BLaER1 treated with 17β-estradiol and CSF1 and Interleukin-3, amounts not matched to agents 10 nM and 100 nM (cell line): Measurements from ENCODE around the gene UNC119.

Experiments used
- H3K27ac ChIP-seq, 11 experiments: shearing (Covaris generic); formaldehyde crosslinking; 2 replicates each; pipeline ENCODE4 v1.8.1; 2022
- H3K27me3 ChIP-seq, 11 experiments: shearing (Covaris generic); formaldehyde crosslinking; 2 replicates each; pipeline ENCODE4 v1.8.1; 2022
- H3K36me3 ChIP-seq, 11 experiments: shearing (Covaris generic); formaldehyde crosslinking; 2 replicates each; pipeline ENCODE4 v1.8.1; 2022
- H3K4me1 ChIP-seq, 10 experiments: shearing (Covaris generic); formaldehyde crosslinking; 2 replicates each; pipeline ENCODE4 v1.8.1; 2022
- H3K4me2 ChIP-seq, 11 experiments: shearing (Covaris generic); formaldehyde crosslinking; 2 replicates each; pipeline ENCODE4 v1.8.1; 2022
- H3K4me3 ChIP-seq, 10 experiments: shearing (Covaris generic); formaldehyde crosslinking; 2 replicates each; pipeline ENCODE4 v1.8.1; 2022
- H3K9ac ChIP-seq, 11 experiments: shearing (Covaris generic); formaldehyde crosslinking; 2 replicates each; pipeline ENCODE4 v1.8.1; 2022
- H3K9me3 ChIP-seq, 11 experiments: shearing (Covaris generic); formaldehyde crosslinking; replicated peaks in 1 of 11; 2 replicates each; pipeline ENCODE4 v1.8.1; 2022
- H4K20me1 ChIP-seq, 11 experiments: shearing (Covaris generic); formaldehyde crosslinking; 2 replicates each; pipeline ENCODE4 v1.8.1; 2022
- Cebpa-rat ChIP-seq, 11 experiments: shearing (Covaris generic); IDR thresholded peaks; 2 replicates each; pipeline ENCODE4 v1.8.1; 2022

The UNC119 gene

GRCh38 chr17:28518132-28518531 is 34.3 kb downstream of the UNC119 start:
- no peaks in the 10 kb centered on the region for H3K36me3 ChIP-seq
- H3K27me3 ChIP-seq, result no peaks in the 10 kb centered on the region
- TF ChIP-seq Cebpa-rat (IDR thresholded peaks at IDR 0.05), result no peak
- peaks cover 0 to 18% (median 12%) of the 10 kb centered on the region in 11 experiments; a peak in 13 of 22 replicates for H3K9me3 ChIP-seq
- H3K9ac ChIP-seq, result no peak overlapping the region
- no peak overlapping the region for H3K4me3 ChIP-seq
- peak overlapping the region in 4 of 11 experiments; percentile 12 to 43 (median 20); a peak in 4 of 22 replicates for H3K27ac ChIP-seq
- H4K20me1 ChIP-seq, result no peaks in the 10 kb centered on the region
- peak overlapping the region; percentile 3 to 85 (median 77); a peak in 19 of 22 replicates for H3K4me2 ChIP-seq
- H3K4me1 ChIP-seq, result peaks cover 15 to 45% (median 42%) of the 10 kb centered on the region in 10 experiments

- Histone ChIP-seq H3K27ac (no peak overlapping the region), H4K20me1 (no peaks in the 10 kb centered on the region), H3K4me2 (no peak overlapping the region), H3K9me3 (peaks cover 0 to 18% (median 12%) of the 10 kb centered on the region in 11 experiments; a peak in 13 of 22 replicates), H3K4me3 (no peak overlapping the region), H3K9ac (no peak overlapping the region), H3K4me1 (peaks cover 19 to 31% (median 27%) of the 10 kb centered on the region in 10 experiments), H3K27me3 (no peaks in the 10 kb centered on the region), H3K36me3 (no peaks in the 10 kb centered on the region)
- no peak for TF ChIP-seq Cebpa-rat (IDR thresholded peaks at IDR 0.05)
Measured at GRCh38 chr17:28515518-28515917, 36.9 kb downstream of the UNC119 start.

DNA sequence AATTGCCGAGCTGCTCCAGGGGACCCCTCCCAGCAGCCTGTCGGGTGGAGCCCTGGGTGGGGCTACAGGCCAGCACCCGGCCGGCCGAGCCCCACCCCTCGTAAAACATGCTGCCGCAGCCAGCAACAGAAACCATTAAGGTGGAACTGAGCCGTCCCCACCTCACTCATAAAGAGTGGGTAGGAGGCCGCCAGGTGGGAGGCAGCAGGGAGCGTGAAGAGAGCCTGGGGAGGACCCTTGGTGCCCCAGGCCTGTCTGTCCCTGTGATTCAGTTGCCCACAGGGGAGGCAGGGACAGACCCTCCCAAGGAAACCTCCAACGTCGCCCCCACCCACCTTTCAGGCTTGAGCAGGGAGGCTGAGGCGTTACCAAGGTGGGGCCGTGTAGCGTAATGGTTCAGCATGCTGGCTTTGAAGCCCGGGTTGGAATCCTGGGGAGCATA is 37.8 kb downstream of the UNC119 start:
- H3K27me3 ChIP-seq, result no peaks in the 10 kb centered on the region
- H3K9me3 ChIP-seq, result peaks cover 0 to 18% (median 12%) of the 10 kb centered on the region in 11 experiments; a peak in 13 of 22 replicates
- TF ChIP-seq Cebpa-rat (IDR thresholded peaks at IDR 0.05), result no peak
- H3K27ac ChIP-seq, result no peak overlapping the region
- H3K4me3 ChIP-seq, result no peak overlapping the region
- H3K4me2 ChIP-seq, result no peak overlapping the region
- peaks cover 17 to 34% (median 24%) of the 10 kb centered on the region in 10 experiments for H3K4me1 ChIP-seq
- H3K36me3 ChIP-seq, result no peaks in the 10 kb centered on the region
- H4K20me1 ChIP-seq, result no peaks in the 10 kb centered on the region
- H3K9ac ChIP-seq, result no peak overlapping the region

DNA sequence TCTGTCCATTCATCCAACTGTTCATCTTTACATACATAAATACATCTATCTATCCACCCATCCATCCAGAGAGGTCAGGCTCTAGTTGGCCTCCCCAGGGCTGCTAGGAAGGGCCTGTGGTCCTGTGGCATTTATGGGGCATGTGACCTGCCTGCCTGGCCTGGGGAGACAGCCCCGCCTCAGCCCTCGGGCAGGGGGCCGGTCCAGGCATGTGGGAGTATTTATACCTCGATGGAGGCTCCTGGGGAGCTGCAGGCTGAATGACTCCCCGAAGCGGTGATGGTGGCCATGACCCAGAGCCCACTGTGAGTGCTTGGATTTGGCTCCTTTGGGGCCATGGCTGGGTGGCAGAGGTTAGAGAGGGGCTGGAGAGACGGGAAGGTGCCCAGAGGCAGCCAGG is 38.9 kb downstream of the UNC119 start:
- no peak overlapping the region for H3K9ac ChIP-seq
- peaks cover 6 to 34% (median 22%) of the 10 kb centered on the region in 10 experiments for H3K4me1 ChIP-seq
- peaks cover 0 to 18% (median 12%) of the 10 kb centered on the region in 11 experiments; a peak in 13 of 22 replicates for H3K9me3 ChIP-seq
- H3K4me3 ChIP-seq, result no peak overlapping the region
- no peaks in the 10 kb centered on the region for H4K20me1 ChIP-seq
- no peak overlapping the region for H3K27ac ChIP-seq
- H3K4me2 ChIP-seq, result no peak overlapping the region
- peaks cover 0 to 2% (median 0%) of the 10 kb centered on the region in 11 experiments; a peak in 5 of 22 replicates for H3K27me3 ChIP-seq
- H3K36me3 ChIP-seq, result no peaks in the 10 kb centered on the region
- TF ChIP-seq Cebpa-rat (IDR thresholded peaks at IDR 0.05), result no peak

DNA sequence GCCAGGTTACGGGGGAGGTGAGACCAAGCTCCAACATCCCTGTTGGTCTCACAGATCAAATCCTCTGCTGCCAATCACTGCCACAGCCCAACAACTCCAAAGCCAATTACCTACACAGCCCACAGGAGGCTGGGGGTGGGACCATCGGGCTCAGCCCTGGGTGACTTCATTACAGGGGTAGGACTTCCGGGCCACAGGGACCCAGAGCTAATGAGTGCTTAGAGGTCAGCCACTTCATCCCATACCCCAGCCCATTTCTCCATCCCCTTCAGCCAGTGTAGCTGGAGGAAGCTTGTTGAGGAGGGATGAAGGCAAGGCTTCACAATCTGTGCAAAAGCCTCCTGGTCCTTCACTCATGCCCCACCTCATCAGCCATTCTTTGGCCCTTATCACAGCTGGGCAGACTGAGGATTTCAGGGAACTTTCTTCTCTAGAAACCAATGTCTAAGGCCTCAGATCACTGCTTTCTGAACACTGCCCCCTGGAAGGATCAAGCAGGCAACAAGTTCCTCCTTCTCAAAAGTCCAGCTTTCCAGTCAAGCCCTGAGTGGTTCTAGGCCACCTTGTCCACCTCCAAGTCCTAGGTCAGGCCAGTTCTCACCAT is 40.5 kb downstream of the UNC119 start:
- H3K27me3 ChIP-seq, result peaks cover 0 to 15% (median 8%) of the 10 kb centered on the region in 11 experiments; a peak in 13 of 22 replicates
- no peaks in the 10 kb centered on the region for H4K20me1 ChIP-seq
- H3K4me1 ChIP-seq, result peaks cover 0 to 46% (median 19%) of the 10 kb centered on the region in 10 experiments; a peak in 15 of 20 replicates

GRCh38 chr17:28509789-28510188 is 42.6 kb downstream of the UNC119 start:
- H3K36me3 ChIP-seq, result no peaks in the 10 kb centered on the region
- TF ChIP-seq Cebpa-rat (IDR thresholded peaks at IDR 0.05), result no peak
- H3K9ac ChIP-seq, result no peak overlapping the region
- peak overlapping the region in 7 of 11 experiments; percentile 18 to 84 (median 66); a peak in 10 of 22 replicates for H3K4me2 ChIP-seq
- no peaks in the 10 kb centered on the region for H3K9me3 ChIP-seq
- H3K27ac ChIP-seq, result no peak overlapping the region
- H3K4me1 ChIP-seq, result peaks cover 0 to 48% (median 19%) of the 10 kb centered on the region in 10 experiments; a peak in 15 of 20 replicates
- H3K4me3 ChIP-seq, result no peak overlapping the region
- no peaks in the 10 kb centered on the region for H4K20me1 ChIP-seq
- H3K27me3 ChIP-seq, result peaks cover 0 to 18% (median 8%) of the 10 kb centered on the region in 11 experiments; a peak in 13 of 22 replicates

More for the DNA sequence above, 40.5 kb downstream of the UNC119 start:
- peak overlapping the region in 1 of 11 experiments; percentile 11; a peak in 1 of 22 replicates for H3K4me2 ChIP-seq
- H3K4me3 ChIP-seq, result no peak overlapping the region
- H3K27ac ChIP-seq, result no peak overlapping the region
- H3K9ac ChIP-seq, result no peak overlapping the region
- peaks cover 0 to 15% (median 12%) of the 10 kb centered on the region in 11 experiments; a peak in 13 of 22 replicates for H3K9me3 ChIP-seq
- no peak for TF ChIP-seq Cebpa-rat (IDR thresholded peaks at IDR 0.05)
- H3K36me3 ChIP-seq, result no peaks in the 10 kb centered on the region

GRCh38 chr17:28508211-28508724 is 44.2 kb downstream of the UNC119 start:
- H3K4me1 ChIP-seq, result peaks cover 0 to 48% (median 19%) of the 10 kb centered on the region in 10 experiments; a peak in 15 of 20 replicates
- TF ChIP-seq Cebpa-rat (IDR thresholded peaks at IDR 0.05), result no peak
- peaks cover 0 to 18% (median 8%) of the 10 kb centered on the region in 11 experiments; a peak in 13 of 22 replicates for H3K27me3 ChIP-seq
- H3K9ac ChIP-seq, result no peak overlapping the region
- no peak overlapping the region for H3K27ac ChIP-seq
- no peak overlapping the region for H3K4me3 ChIP-seq
- H4K20me1 ChIP-seq, result no peaks in the 10 kb centered on the region
- peak overlapping the region in 8 of 11 experiments; percentile 10 to 72 (median 39); a peak in 12 of 22 replicates for H3K4me2 ChIP-seq
- H3K36me3 ChIP-seq, result no peaks in the 10 kb centered on the region
- no peaks in the 10 kb centered on the region for H3K9me3 ChIP-seq

DNA sequence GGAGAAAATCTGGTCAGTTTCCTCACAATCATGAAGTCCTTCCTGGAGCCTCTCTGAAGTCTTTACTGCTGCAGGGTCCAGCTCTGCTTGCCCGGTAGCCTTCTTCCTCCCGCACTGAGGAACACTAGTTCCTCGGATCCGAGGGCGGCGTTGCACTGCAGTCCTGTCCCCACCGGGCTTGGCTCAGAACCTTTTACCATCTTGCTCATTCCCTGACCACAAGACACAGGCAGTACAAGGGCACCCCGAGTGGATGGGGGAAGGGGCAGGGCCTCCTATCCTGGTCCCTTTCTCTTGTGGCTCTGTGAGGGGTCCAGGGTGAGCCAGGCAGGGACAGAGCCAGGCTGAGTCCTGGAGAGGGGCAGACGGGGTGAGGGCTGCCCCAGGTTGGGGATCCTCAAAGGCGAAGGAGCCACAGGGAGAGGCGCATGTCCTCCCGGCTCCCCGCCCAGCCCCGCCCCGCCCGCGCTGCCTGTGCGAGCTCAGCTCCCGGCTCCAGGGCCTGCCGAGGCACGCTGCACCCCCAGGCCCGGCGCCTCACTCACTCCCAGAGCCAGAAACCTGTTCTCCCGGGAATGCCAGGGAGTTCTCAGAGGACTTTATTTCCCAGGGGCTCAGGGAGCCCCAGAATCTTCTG is 44.7 kb downstream of the UNC119 start:
- no peak overlapping the region for H3K4me3 ChIP-seq
- peaks cover 2 to 48% (median 19%) of the 10 kb centered on the region in 10 experiments; a peak in 16 of 20 replicates for H3K4me1 ChIP-seq
- H3K4me2 ChIP-seq, result peak overlapping the region in 3 of 11 experiments; percentile 5 to 55 (median 13); a peak in 4 of 22 replicates
- H3K27ac ChIP-seq, result no peak overlapping the region
- H3K9ac ChIP-seq, result no peak overlapping the region; a peak in 1 of 22 replicates
- TF ChIP-seq Cebpa-rat (IDR thresholded peaks at IDR 0.05), result no peak
- H4K20me1 ChIP-seq, result no peaks in the 10 kb centered on the region
- peaks cover 0 to 18% (median 8%) of the 10 kb centered on the region in 11 experiments; a peak in 13 of 22 replicates for H3K27me3 ChIP-seq
- no peaks in the 10 kb centered on the region for H3K36me3 ChIP-seq
- no peaks in the 10 kb centered on the region for H3K9me3 ChIP-seq
